Measurements from ENCODE around the gene PTGS1.

The PTGS1 gene

DNA sequence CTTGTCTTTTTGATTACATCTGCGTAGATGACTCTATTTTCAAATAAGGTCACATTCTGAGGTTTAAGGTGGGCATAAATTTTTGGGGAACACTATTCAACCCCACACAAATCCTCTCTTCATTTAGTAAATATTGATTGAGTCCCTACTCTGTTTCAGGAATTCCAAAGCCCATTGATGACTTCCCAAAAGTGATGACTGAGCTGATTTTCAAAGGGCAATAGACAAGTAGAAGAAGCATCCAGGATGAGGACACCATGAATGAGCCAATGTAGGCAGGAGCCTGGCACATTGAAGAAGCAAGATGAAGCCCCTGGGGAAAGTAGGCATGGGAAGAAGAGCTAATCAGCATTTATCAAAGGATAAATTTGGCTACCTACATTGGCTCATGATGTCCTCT is 71.7 kb downstream of the PTGS1 start:
- TF ChIP-seq SIN3A (IDR thresholded peaks at IDR 0.05; ENCODE audit: borderline replicate concordance, insufficient read depth, low read length) (no peak), POLR2AphosphoS5 (IDR thresholded peaks at IDR 0.05; ENCODE audit: low read depth, low read length) (no peak), FOXP2 (optimal IDR thresholded peaks at IDR 0.05; ENCODE audit: borderline replicate concordance, extremely low read depth, extremely low read length, insufficient read depth) (no peak), TAF1 (IDR thresholded peaks at IDR 0.05; ENCODE audit: borderline replicate concordance, insufficient read depth, low read length) (no peak)
- TF ChIP-seq, protein P1, sequence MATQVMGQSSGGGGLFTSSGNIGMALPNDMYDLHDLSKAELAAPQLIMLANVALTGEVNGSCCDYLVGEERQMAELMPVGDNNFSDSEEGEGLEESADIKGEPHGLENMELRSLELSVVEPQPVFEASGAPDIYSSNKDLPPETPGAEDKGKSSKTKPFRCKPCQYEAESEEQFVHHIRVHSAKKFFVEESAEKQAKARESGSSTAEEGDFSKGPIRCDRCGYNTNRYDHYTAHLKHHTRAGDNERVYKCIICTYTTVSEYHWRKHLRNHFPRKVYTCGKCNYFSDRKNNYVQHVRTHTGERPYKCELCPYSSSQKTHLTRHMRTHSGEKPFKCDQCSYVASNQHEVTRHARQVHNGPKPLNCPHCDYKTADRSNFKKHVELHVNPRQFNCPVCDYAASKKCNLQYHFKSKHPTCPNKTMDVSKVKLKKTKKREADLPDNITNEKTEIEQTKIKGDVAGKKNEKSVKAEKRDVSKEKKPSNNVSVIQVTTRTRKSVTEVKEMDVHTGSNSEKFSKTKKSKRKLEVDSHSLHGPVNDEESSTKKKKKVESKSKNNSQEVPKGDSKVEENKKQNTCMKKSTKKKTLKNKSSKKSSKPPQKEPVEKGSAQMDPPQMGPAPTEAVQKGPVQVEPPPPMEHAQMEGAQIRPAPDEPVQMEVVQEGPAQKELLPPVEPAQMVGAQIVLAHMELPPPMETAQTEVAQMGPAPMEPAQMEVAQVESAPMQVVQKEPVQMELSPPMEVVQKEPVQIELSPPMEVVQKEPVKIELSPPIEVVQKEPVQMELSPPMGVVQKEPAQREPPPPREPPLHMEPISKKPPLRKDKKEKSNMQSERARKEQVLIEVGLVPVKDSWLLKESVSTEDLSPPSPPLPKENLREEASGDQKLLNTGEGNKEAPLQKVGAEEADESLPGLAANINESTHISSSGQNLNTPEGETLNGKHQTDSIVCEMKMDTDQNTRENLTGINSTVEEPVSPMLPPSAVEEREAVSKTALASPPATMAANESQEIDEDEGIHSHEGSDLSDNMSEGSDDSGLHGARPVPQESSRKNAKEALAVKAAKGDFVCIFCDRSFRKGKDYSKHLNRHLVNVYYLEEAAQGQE (IDR thresholded peaks at IDR 0.05; ENCODE audit: insufficient read depth in 1 of 2, low read depth in 2 of 2, low read length in 2 of 2), result no peak

- TF ChIP-seq POLR2AphosphoS5 (IDR thresholded peaks at IDR 0.05; ENCODE audit: low read depth, low read length) (no peak), SIN3A (IDR thresholded peaks at IDR 0.05; ENCODE audit: borderline replicate concordance, insufficient read depth, low read length) (no peak), TAF1 (IDR thresholded peaks at IDR 0.05; ENCODE audit: borderline replicate concordance, insufficient read depth, low read length) (no peak), FOXP2 (optimal IDR thresholded peaks at IDR 0.05; ENCODE audit: borderline replicate concordance, extremely low read depth, extremely low read length, insufficient read depth) (no peak)
- TF ChIP-seq, protein P1 (IDR thresholded peaks at IDR 0.05; ENCODE audit: insufficient read depth in 1 of 2, low read depth in 2 of 2, low read length in 2 of 2), result no peak
Measured at GRCh38 chr9:122444041-122444733, 73.4 kb downstream of the PTGS1 start.
